GM19193 (cell line): ENCODE measurements around the gene WDR53.

Experiments
- POLR2A ChIP-seq: IDR thresholded peaks from 4 replicates; pipeline ENCODE4 v1.6.1; 2011; ENCODE audit not compliant: insufficient read depth, insufficient read length; ENCODE audit errors: extremely low read depth

The WDR53 gene

DNA sequence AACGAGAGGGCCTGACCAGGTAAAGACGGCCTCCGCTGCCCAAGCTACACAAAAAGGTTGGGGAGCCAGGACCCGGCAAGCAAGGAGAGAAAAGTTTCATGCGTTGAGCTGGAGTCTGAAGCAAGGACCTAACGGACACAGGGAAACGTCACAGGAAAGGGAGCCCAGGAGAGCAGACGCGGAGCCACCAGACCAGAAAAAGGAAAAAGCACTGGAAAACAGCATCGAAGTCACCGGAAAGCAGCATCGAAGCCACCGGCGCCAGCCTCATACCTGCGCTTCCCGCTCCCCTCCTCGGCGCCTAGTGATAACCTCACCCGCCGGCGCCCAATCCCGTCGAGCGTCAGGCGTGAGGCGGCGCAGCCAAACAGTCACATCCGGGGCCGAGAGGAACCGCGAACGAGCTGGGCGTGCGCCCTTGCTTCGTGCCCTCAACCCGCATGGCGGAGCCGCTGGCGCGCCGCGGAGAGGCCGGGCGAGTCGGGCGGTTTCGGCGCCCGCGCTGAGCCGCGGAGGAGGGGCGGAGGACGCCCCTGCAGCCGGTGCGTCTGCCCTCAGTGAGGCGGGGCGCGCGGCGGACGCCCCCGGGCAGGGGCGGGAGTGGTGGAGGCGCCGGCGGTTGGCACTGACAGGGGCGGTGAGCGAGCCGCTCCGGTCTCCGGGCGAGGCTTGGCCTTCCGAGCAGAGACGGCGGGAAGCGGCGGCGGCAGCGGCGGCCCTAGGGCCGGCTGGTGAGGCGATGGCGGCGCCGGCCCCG lies at the start of gene WDR53, which contains the start of gene FBXO45:
WDR53 (minus strand) TSS at position 309 of the 757 bp plus-strand sequence. CDS start 7,079 bp downstream, outside the sequence.
FBXO45 (plus strand) TSS at position 415 of the 757 bp plus-strand sequence; CDS start at position 740, 325 bp downstream.
- peak; percentile 87 for TF ChIP-seq POLR2A

DNA sequence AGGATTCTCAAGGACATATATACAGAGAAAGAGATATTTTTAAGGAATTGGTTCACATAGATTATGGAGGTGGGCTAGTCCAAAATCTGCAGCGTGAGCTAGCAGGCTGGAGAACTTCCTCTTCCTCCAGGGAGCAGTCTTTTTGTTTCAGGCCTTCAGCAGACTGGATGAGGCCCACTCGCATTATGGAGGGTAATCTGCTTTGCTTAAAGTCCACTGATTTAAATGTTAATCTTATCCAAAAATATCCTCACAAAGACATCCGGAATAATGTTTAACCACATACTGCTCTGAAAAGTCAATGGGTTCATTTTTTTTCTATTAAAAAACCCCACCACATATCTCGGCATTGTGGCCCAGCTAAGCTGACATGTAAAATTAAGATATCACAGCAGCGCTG lies 48.9 kb upstream of the WDR53 start:
- TF ChIP-seq POLR2A = no peak

GRCh38 chr3:196611761-196612483 lies 43.6 kb upstream of the WDR53 start:
- no peak for TF ChIP-seq POLR2A

DNA sequence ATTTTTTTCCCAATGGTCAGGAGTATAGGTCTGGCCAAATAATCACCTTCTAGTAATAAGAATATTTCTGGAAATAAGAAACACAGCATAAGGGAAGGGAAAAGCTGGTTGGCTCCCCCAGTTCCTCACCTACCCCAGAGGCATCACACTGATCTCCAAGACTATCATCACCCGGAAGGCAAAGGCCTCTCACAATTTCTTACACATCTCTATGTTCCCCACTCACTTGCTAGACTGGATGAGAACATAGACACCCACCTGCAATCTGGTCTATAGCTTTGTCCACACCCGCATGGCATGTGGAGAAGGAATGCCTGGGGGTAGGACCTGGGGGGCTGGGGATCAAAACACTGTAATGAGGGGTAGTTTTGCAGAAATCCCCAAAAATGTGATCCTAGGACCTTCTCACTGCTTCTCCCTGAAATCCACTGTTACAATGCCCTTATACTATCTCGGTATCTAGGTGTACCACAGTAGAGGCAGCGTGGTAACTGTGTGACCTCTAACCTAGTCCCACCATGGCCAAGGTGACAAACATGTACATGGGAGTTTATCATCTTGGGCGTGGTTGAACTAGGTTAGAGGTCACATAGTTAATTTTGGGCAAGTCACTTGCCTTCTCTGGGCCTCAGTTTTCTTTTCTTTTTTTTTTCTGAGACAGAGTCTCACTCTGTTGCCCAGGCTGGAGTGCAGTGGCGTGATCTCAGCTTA lies 41.6 kb upstream of the WDR53 start:
- TF ChIP-seq POLR2A = no peak

DNA sequence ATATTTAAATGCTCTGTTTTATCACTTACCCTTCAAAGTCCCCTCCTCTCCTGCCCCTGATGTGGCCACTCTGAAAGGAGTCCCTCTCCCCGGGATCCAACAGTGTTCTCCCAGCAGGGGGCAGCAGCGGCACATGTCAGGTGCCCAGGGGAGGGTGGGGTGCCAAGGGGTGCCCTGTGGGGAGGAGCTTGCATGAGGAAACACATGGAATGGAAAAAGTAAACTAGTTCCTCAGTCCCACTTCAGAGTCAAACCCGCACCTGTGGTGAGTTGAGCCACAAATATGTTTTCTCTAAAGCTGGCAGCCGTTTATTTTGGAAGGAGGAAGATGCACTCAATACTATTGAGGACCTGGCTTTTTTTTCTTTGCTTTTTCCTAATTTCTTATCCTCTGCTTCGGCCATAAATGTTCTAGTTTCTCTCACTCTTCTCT lies 41.0 kb upstream of the WDR53 start:
- TF ChIP-seq POLR2A = no peak

GRCh38 chr3:196608693-196609092 lies 40.3 kb upstream of the WDR53 start:
- TF ChIP-seq POLR2A = no peak

GRCh38 chr3:196604548-196604947 lies 36.2 kb upstream of the WDR53 start:
- no peak for TF ChIP-seq POLR2A

- no peak for TF ChIP-seq POLR2A
Observed at GRCh38 chr3:196603683-196604082, 35.3 kb upstream of the WDR53 start.

- no peak for TF ChIP-seq POLR2A
Observed at GRCh38 chr3:196602673-196603072, 34.3 kb upstream of the WDR53 start.

- no peak for TF ChIP-seq POLR2A
Observed at GRCh38 chr3:196600359-196600758, 32.0 kb upstream of the WDR53 start.

- no peak for TF ChIP-seq POLR2A
Observed at GRCh38 chr3:196599734-196600128, 31.4 kb upstream of the WDR53 start.

DNA sequence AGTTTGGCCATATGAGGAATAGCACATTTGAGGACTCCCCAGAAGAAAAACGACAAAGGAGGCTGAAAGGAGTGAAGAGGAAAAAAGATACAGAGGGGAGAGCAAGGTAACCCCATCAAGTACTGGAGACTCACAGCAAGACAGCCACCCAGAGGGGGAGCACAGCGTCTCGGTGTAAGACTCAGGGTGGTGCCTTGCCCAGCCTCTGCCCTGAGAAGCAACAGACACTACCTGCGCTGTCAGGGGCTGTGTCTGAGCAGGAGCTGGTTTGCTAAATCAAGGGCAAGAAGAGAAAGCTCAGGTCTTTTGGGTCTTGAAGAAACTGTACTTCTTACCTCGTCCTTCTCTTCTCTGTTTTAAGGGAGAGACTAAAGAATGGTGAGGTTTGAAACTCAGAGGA lies 28.0 kb upstream of the WDR53 start:
- TF ChIP-seq POLR2A = no peak

GRCh38 chr3:196590279-196590678 lies 21.9 kb upstream of the WDR53 start:
- no peak for TF ChIP-seq POLR2A

- TF ChIP-seq POLR2A = no peak
Observed at GRCh38 chr3:196585044-196585757, 16.8 kb upstream of the WDR53 start.

DNA sequence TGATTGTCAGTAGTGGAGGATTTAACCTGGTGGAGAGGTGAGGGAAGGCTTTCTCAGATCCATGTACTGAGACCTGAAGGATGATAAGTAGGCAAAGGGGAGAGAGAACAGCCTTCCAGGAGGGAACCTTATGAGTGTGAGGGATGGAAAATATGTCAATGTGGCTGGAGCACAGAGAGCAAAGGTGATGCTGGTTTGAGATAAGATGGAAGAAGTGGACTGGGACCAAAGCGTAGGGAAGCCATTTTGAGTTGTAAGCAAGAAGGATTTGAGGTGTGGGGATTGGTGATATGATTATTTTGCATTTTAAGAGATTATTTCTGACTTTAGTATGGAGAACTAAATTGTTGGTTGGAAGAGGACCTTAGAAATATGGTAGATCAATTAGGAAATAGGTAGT lies 4.0 kb upstream of the WDR53 start:
- no peak for TF ChIP-seq POLR2A
